ENCODE measurements around the gene SEC22C. TPM values are rescaled to one million over a fixed set of nuclear protein-coding genes. Genes with fewer than 3 reads are reported as not detected.

SEC22C gene
- total and polyA plus RNA-seq, 2 of the 13 experiments (the other 11 are each of a cell fraction or from before 2014, with no cell fraction given): 20.0 to 40.0 TPM

- ChIA-PET POLR2A (no interaction called here), CTCF (ENCODE audit: low intra/inter-chr PET ratio, low total read pairs) (no interaction called here)
- TF ChIP-seq AHR (CRISPR knock-in tag; IDR thresholded peaks at IDR 0.05) (no peak), ATAD3A (CRISPR knock-in tag; IDR thresholded peaks at IDR 0.05) (no peak), KLF16 (CRISPR knock-in tag; IDR thresholded peaks at IDR 0.05) (no peak), MIER3 (CRISPR knock-in tag; IDR thresholded peaks at IDR 0.05; ENCODE audit: borderline replicate concordance) (no peak), PHF8 (CRISPR knock-in tag; IDR thresholded peaks at IDR 0.05) (no peak), MBD4 (IDR thresholded peaks at IDR 0.05; ENCODE audit: borderline replicate concordance, low read length) (no peak), GFI1 (CRISPR knock-in tag; IDR thresholded peaks at IDR 0.05; ENCODE audit: borderline replicate concordance) (no peak), ELF1 (CRISPR knock-in tag; IDR thresholded peaks at IDR 0.05) (no peak), ZUFSP (CRISPR knock-in tag; IDR thresholded peaks at IDR 0.05; ENCODE audit: borderline replicate concordance) (no peak), TBX2 (CRISPR knock-in tag; IDR thresholded peaks at IDR 0.05; ENCODE audit: borderline replicate concordance) (no peak), ARNTL (CRISPR knock-in tag; IDR thresholded peaks at IDR 0.05) (no peak), GZF1 (CRISPR knock-in tag; IDR thresholded peaks at IDR 0.05) (no peak), ZNF362 (CRISPR knock-in tag; IDR thresholded peaks at IDR 0.05; ENCODE audit: borderline replicate concordance) (no peak)
- H3K27ac ChIP-seq (ENCODE audit: extremely low read length, insufficient read depth, low read length): no peak overlapping the region
- no TSS peak for BruUV-seq (replicated peaks)
- no peaks in the 10 kb centered on the region for H3K9me3 ChIP-seq (ENCODE audit: low read length)
- in situ Hi-C loops (cut with HindIII; ENCODE audit: extremely low pct_ligation_motif_present, low pct_unique_long_range_greater_than_20kb): no loop called here
- no peak for FAIRE-seq
- WGBS (ENCODE audit: low lambda C conversion rate): 0% methylated on average over 2 of the region's 4 CpGs
- no peaks in the 10 kb centered on the region for H4K20me1 ChIP-seq (ENCODE audit: insufficient read depth, low read length)
- no peak for ATAC-seq
- intact Hi-C loops (cut with micrococcal nuclease; ENCODE audit: unreplicated experiment): no loop called here
- H3K4me1 ChIP-seq (ENCODE audit: insufficient read depth, low read length): peaks cover 12% of the 10 kb centered on the region; the same call in 1 of the 2 replicates
- DNase-seq (ENCODE audit: low spot score): no peak
- H3K79me2 ChIP-seq (ENCODE audit: insufficient read depth, low read length): no peaks in the 10 kb centered on the region
- no peak overlapping the region for H3K4me2 ChIP-seq (ENCODE audit: low read depth, low read length)
- no peaks in the 10 kb centered on the region for H3K36me3 ChIP-seq (replicated peaks in 1 of 2; ENCODE audit: control insufficient read depth in 1 of 2, insufficient read depth in 2 of 2, low read length in 2 of 2)
- no peaks in the 10 kb centered on the region; a peak in 1 of 5 replicates for H3K27me3 ChIP-seq (ENCODE audit: control insufficient read depth in 1 of 2, insufficient read depth in 2 of 2, low read length in 2 of 2)
- no peak overlapping the region for H3K9ac ChIP-seq (ENCODE audit: insufficient read depth, low read depth, low read length)
- no peak overlapping the region for H2AFZ ChIP-seq (ENCODE audit: low read length)
- H3K4me3 ChIP-seq (replicated peaks in 1 of 3; ENCODE audit: insufficient read depth in 1 of 3, low read depth in 2 of 3, low read length in 3 of 3): no peak overlapping the region
Measured at GRCh38 chr3:42517117-42517516, 64.7 kb downstream of the SEC22C start.

Measured in HepG2 (cell line).